HG02885 (cell line): Measurements from ENCODE around the gene HIBCH.
"Not testable (repeated sequence)": the region's sequence is repeated elsewhere in the genome, so short reads cannot be mapped to it uniquely, and the experiment has no call there.

Experiments
- ATAC-seq: cut with Tn5 transposase; IDR thresholded peaks from one replicate; pipeline ENCODE4 v1.9.1; 2021; ENCODE audit warnings: mild to moderate bottlenecking; ENCODE audit not compliant: unreplicated experiment, poor library complexity

Gene HIBCH

GRCh38 chr2:190261851-190262250 lies 57.8 kb downstream of the HIBCH start:
- no peak for ATAC-seq

GRCh38 chr2:190256087-190256486 lies 63.5 kb downstream of the HIBCH start:
- no peak for ATAC-seq

GRCh38 chr2:190255676-190256075 lies 64.0 kb downstream of the HIBCH start:
- ATAC-seq, result no peak

- no peak for ATAC-seq
Observed at GRCh38 chr2:190254063-190254850, 65.4 kb downstream of the HIBCH start.

GRCh38 chr2:190250421-190250820 lies 69.2 kb downstream of the HIBCH start:
- no peak for ATAC-seq

GRCh38 chr2:190235551-190236075 lies 84.0 kb downstream of the HIBCH start:
- no peak for ATAC-seq

- no peak for ATAC-seq
Observed at GRCh38 chr2:190235101-190235500, 84.5 kb downstream of the HIBCH start.

- ATAC-seq, result not testable (repeated sequence)
Observed at GRCh38 chr2:190223989-190224388, 95.6 kb downstream of the HIBCH start.

- ATAC-seq, result not testable (repeated sequence)
Observed at GRCh38 chr2:190222745-190223144, 96.9 kb downstream of the HIBCH start.

GRCh38 chr2:190221429-190221828 lies 98.2 kb downstream of the HIBCH start:
- ATAC-seq, result no peak

- ATAC-seq, result no peak
Observed at GRCh38 chr2:190219186-190219585, 100.4 kb downstream of the HIBCH start.

GRCh38 chr2:190217616-190218015 lies 102.0 kb downstream of the HIBCH start:
- no peak for ATAC-seq

- no peak for ATAC-seq
Observed at GRCh38 chr2:190216829-190217228, 102.8 kb downstream of the HIBCH start.

GRCh38 chr2:190215620-190216019 lies 104.0 kb downstream of the HIBCH start:
- ATAC-seq, result no peak

GRCh38 chr2:190214426-190215194 lies 105.0 kb downstream of the HIBCH start:
- no peak for ATAC-seq

- ATAC-seq, result no peak
Observed at GRCh38 chr2:190213441-190214335, 105.9 kb downstream of the HIBCH start.

- ATAC-seq, result no peak
Observed at GRCh38 chr2:190210471-190210870, 109.2 kb downstream of the HIBCH start.

- no peak for ATAC-seq
Observed at GRCh38 chr2:190209559-190209958, 110.1 kb downstream of the HIBCH start.

- ATAC-seq, result no peak
Observed at GRCh38 chr2:190207930-190208329, 111.7 kb downstream of the HIBCH start.

- ATAC-seq, result no peak
Observed at GRCh38 chr2:190205657-190206056, 114.0 kb downstream of the HIBCH start.
